Prostate gland (tissue), 2 donors: Measurements from ENCODE around the gene ACADM.

Experiments used
- CTCF ChIP-seq, 4 experiments: fragments of 200-600 bp in 2 of 4; fragments of 450-650 bp in 2 of 4; sonication (generic) in 2 of 4; IDR thresholded peaks; 1 replicate in 3 of 4; 2 replicates in 1 of 4; pipeline ENCODE4 v1.5.1; 2016 to 2019; ENCODE audit warnings: antibody characterized with exemption in 4 of 4, mild to moderate bottlenecking in 2 of 4, moderate library complexity in 2 of 4
- POLR2AphosphoS5 ChIP-seq: sonication (generic); formaldehyde crosslinking; IDR thresholded peaks from one replicate; pipeline ENCODE4 v1.6.1; 2017; ENCODE audit warnings: antibody characterized with exemption

GRCh38 chr1:75797606-75798216 lies 73.2 kb downstream of the ACADM start:
- TF ChIP-seq CTCF (IDR thresholded peaks at IDR 0.05) (no peak), POLR2AphosphoS5 (no peak)
